Urinary bladder (tissue), 2 donors: Measurements from ENCODE around the gene STC2. TPM values are rescaled to one million over a fixed set of nuclear protein-coding genes. Genes with fewer than 3 reads are reported as not detected.

Source experiments
- polyA plus RNA-seq: library from polyadenylated mRNA; stranded (reverse); fragments of 200-250 nt; gene quantifications from one replicate; pipeline ENCODE4 v1.2.3, GENCODE V29; 2013
- small RNA-seq: library from RNA; depleted of rRNA; stranded (forward); fragments of <200 nt; gene quantifications from one replicate; pipeline ENCODE3, GENCODE V24; 2014
- total RNA-seq: library from RNA; depleted of rRNA; stranded (reverse); fragments of >200 nt; gene quantifications from one replicate; pipeline ENCODE4 v1.2.3, GENCODE V29; 2014
- donor health status: healthy.

Gene STC2
- total and polyA plus RNA-seq, 2 donors: 3.4 to 8.9 TPM

Small RNA genes within 50 kb of the gene (small RNA-seq; reads per million reads assigned to genes)
- gene MIR8056 (not detected), gene RNA5SP200 (not detected), gene RNU6-500P (not detected)

Other genes starting within 250 kb of the STC2 start
- 15.1 TPM for gene BNIP1, start 183.9 kb downstream of the STC2 start, total RNA-seq
- 9.5 TPM for gene BNIP1, start 183.9 kb downstream of the STC2 start, polyA plus RNA-seq
- gene NKX2-5, start 93.2 kb downstream of the STC2 start, total RNA-seq: not detected
- not detected for gene NKX2-5, start 93.2 kb downstream of the STC2 start, polyA plus RNA-seq